ENCODE measurements around the gene SLC6A7.
"Not testable (repeated sequence)": the region's sequence is repeated elsewhere in the genome, so short reads cannot be mapped to it uniquely, and the experiment has no call there.

Gene SLC6A7

GRCh38 chr5:150219861-150220260, 30.0 kb downstream of the SLC6A7 start:
- DNase-seq: no peak

DNA sequence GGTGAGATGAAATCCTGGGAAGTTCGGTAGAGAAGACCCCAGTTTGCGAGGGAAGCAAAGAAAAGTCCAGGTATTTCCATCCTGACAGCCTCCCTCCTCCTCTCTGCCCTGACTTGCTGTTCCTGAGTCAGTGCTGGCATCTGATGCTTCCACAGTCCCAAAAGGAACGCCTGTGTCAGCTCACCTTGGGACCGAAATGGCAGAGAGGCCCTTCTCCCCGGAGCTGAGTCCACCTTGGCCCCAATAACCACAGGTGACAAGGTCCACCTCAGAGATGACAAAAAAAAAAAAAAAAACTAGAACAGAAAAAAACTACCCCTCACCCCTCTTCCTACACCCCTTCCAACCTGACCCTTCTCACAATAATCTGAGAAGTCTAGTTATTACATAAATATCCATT, 31.6 kb downstream of the SLC6A7 start:
- DNase-seq: no peak

DNA sequence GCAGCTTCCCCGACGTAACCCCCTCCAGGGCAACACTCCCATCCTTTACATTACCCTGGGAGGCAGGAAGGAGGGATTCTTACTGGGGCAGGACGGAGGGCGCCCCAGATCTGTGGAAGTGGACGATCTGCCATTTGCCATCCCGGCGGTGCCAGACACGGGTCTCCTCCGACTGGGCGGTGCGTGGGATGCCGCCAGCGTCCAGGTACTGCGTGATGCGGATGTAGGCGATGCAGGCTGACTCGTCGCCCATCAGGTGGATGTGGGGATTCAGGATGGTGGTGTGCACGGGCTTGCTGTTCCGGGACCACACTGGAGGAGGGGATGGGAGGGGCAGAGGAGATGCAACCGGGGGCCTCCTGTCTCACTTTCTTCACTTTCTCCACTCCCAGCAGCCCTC, 33.0 kb downstream of the SLC6A7 start:
- DNase-seq: no peak

- DNase-seq: no peak
Measured at GRCh38 chr5:150223474-150223873, 33.6 kb downstream of the SLC6A7 start.

GRCh38 chr5:150224483-150225027, 34.7 kb downstream of the SLC6A7 start:
- DNase-seq: no peak

DNA sequence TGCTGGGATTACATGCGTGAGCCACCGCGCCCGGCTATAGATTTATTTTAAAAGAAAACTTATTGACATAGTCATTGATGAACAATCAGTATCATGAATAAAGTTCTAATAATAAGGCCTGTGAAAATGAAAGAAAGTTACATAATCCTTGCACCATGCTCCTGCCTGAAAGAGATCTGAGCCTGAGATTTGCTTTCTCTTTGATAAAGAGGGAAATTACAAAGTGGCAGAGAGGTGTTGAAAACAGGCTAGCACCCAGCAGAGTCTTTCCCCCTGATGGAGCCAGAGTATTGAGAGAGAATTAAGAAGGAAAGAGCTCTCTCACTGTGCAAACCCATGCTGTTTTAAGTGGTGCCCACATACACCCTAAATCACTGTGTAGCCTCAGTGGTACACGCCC, 37.2 kb downstream of the SLC6A7 start:
- no peak for DNase-seq

- no peak for DNase-seq
Measured at GRCh38 chr5:150227606-150228273, 37.9 kb downstream of the SLC6A7 start.

DNA sequence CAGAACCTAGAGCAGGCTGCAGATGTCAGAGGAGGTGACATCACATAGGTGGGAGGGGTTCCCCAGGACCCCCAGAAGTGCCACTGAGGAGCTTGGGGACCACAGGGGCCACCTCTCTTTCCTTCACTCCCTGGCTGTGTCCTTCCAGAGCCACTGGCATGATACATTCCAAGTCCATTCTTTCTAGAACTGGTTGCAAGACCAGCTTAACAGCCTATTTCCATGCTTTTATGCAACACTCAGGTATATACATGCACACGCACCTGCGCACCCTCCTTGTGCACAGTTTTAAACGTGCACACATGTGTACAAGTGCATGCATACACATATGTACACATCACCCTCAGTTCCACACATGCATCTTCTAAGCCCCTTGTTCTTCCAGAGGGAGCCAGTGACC, 39.7 kb downstream of the SLC6A7 start:
- DNase-seq: no peak

- no peak for DNase-seq
Measured at GRCh38 chr5:150230842-150231241, 41.0 kb downstream of the SLC6A7 start.

DNA sequence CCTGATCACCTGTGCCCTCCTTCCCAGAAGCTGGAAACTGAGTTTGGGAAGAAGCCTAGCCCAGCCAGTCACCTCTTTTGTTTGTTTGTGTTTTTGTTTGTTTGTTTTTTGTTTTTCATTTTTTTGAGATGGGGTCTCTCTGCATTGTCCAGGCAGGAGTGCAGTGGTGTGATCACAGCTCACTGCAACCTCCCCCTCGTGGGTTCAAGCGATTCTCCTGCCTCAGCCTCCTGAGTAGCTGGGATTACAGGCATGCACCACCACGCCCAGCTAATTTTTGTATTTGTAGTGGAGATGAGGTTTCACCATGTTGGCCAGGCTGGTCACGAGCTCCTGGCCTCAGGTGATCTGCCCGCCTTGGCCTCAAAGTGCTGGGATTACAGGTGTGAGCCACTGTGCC, 43.8 kb downstream of the SLC6A7 start:
- DNase-seq: not testable (repeated sequence)

DNA sequence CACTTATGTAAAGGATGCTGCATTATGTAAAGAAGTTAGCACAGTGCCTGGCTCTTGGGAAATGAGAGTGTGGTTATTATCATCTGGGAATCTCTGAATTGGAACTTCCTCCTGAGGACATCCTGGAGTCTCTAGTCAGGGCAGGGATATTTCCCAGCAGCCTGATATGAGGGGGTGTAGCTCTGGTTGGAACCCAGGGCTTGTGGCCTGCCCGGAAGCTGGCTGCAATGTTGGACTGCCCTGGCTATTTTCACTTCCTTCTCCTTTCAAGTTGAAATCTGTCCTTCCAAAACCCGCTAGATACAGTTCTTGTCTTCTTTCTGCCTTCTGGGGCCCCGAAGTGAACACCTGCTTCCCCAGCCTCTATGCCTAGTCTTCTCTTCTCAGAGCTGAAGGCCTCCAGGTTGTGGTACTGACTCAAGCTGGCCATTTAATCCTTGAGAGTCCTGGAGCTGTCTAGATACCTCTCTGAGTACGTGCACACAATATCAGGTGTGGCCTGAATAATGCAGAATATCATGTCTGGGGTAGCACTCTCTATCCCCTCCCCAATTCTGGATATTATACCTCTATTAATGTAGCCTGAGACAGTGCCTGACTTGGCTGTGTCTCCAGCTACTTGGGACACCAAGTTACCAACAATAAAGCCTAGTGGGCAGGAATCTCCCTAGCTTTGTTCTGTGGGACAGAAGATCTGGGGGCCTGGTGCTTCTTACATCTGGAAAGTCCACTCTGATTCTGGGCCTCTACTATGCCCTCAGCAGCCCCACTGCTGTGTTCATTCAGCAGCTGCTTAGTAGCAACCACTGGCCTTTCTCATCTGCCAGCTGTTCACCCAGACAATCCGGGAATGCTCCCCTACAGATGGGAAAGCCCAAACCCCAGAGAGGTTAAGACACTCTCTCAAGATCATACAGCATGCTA, 45.0 kb downstream of the SLC6A7 start:
- no peak for DNase-seq

GRCh38 chr5:150235500-150235854, 45.6 kb downstream of the SLC6A7 start:
- no peak for DNase-seq

DNA sequence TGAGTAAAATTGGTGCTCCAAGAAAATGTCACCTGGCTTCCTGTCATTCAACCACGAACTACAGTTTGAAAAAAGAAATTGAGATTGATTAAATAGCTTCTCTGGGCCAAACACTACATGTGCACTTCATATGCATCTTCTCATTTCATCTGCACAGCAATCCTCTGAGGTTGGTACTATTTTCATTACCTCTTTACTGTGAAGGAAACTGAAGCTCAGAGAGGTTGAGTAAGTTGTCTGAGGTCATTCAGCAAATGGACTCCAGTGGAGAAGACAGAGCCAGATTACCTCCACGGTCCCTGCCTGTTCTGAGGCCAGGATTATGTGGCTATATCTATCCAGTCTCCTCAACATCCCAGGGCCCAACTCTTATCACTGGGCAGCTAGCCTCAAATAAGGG, 46.5 kb downstream of the SLC6A7 start:
- no peak for DNase-seq

DNA sequence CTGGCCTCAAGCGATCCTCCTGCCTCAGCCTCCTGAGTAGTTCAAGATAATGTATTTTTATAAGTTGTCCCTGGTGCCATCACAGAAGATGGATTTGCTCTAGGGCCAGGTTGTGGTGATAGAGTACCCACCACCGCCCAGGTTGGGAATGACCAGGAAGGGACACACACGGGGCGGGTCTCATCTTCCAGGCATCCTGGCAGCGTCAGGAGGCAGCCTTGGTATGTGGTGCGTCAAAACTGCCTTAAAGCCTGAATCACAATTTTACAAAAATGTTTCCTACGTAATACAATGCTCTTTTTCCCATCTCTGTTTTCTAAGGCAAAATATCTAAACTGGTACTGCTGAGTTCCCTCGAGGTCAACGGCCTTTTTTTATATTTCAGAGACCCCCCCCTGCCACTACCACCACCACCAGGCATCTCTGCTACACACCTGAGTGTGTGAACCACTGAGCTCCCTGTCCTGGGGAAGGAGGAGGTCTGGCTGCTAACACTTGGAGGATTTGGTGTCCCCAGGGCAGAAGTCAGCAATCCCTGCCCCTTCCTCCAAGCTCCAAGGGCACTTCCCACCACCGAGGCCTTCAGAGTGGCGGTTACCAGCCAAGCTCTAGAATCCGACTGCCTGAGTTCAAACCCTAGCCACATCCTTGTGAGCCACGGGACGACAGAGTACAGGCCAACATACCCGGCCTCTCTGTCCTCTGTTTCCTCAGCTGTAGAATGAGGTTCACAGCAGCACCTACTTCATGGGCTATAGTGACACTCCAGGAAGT, 47.3 kb downstream of the SLC6A7 start:
- DNase-seq: no peak

DNA sequence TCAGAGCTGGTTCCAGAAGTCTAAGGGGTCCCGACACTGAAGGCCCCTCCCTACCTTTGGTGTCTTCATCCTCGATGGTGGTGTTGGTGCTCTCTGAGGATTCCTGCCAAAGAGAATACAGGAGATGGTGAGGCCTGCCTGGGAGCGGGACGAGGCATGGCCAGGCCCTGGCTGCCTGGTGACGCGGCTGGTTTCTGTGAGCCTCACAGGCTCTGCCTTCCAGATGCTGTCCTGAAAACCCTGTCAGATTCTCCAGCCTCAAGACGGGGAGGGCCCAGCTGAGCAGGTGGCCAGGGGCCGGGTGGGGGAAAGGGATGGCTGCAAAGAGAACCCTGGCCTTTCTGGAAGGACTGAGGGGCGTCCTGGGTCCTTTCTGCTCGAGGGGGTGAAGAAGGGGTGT, 48.8 kb downstream of the SLC6A7 start:
- DNase-seq: no peak

DNA sequence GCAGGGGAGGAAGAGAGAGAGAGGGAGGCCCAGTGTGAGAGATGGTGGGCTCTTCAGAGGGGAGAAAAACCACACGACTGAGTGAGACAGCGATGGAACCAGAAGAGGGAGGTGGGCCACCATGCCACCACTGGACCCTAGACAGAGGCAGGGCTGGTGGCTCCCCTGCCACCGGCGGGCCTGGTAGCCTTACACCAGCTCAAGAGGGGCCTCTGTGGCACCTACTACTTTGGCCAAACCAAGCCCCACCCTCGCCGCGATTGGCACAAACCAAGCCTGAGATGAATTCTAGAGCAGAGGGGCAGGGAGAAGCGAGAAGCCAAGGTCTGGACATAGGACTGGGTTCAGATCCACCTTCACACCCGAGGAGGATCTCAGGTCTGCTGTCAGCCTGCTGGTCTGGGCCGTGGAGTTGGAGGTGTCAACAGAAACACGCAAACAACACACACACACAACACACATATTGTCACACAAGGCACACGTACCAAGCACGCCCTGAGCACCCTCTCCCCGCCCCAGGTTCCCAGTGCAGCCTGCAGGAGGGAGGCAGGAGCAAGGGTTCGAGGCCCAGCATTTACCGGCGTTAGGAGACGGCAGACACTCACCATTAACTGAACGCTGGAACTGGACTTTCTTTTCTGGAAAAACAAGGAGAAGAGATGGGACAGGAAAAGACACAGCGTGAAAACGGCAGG, 49.4 kb downstream of the SLC6A7 start:
- no peak for DNase-seq

DNA sequence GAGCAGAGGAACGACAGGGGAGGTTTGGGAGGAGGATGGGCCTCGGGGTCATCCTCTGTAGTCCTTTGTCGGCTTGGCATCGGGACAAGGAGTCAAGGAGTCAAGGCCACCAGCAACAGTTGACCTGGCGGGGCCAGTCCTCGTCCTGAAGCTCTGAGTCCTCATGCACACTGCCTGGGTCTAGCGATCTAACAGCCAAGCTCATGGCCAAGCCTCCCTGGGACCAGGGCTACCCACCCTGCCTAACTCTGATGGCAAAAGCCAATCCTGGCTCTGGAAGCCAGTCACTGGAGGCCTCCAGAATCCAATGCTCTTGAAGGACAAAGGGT, 49.9 kb downstream of the SLC6A7 start:
- no peak for DNase-seq

DNA sequence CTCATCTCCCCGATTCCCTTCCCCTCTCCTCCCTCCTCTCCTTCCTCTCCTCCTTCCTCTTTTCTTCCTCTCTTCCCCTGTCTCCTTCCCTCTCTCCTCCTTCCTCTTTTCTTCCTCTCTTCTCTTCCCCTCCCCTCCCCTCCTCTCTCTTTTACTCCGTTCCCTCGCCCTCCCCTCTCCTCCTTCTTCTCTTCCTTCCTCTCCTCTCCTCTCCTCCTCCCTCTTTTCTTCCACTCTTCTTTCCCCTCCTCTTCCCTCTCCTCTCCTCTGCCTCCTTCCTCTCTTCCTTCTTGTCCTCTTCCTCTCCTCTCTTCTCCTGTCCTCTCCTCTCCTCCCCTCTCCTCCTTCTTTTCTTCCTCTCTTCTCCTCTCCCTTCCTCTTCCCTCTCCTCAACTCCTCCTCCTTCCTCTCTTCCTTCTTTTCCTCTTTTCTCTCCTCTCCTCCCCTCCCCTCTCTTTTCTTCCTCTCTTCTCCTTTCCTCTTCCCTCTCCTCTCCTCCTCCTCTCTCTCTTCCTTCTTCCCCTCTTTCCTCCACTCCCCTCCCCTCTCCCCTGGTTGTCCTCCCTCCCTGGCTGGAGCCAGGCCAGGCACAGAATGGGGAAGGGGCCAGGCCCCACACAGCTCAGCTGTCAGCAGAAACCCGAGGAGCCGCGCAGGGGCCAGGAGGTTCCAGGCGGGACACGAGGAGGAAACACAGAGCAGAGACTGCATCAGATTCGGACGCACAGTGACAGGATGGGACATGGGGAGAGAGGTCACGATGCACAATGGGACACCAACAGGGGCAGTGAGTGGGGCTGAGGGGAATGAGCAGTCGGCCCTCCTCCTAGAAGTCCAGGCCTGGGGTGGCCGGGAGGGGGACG, 51.7 kb downstream of the SLC6A7 start:
- no peak for DNase-seq

GRCh38 chr5:150242251-150242894, 52.5 kb downstream of the SLC6A7 start:
- DNase-seq: no peak

DNA sequence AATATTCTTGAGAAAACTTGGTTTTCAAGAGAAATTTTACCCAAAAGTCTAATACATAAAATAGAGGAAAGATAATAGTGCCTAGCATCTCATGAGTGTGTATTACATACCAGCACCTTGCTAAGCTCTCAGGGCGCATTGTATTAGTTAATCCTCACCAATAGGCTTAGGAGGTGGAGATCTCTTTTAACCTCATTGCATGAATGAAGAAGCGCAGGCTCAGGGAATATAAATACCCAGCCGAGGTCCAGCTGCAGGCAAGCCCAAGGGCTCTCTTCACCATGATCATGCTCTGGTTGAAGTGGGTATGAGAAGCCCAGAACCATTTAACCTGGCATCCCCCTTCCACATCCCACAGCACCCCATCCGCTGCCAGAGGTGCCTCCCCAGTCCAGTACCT, 53.7 kb downstream of the SLC6A7 start:
- DNase-seq: no peak

GRCh38 chr5:150244209-150244608, 54.3 kb downstream of the SLC6A7 start:
- no peak for DNase-seq
